KG1 (cell line): Measurements from ENCODE around the gene CFTR.
"Not testable (repeated sequence)": the region's sequence is repeated elsewhere in the genome, so short reads cannot be mapped to it uniquely, and the experiment has no call there.

Experiments used
- DNase-seq: peaks from one replicate; lab custom pipeline; 2025; lab: John Stamatoyannopoulos, UW

The CFTR gene

GRCh38 chr7:117495308-117495707 is 15.5 kb downstream of the CFTR start:
- no peak for DNase-seq

DNA sequence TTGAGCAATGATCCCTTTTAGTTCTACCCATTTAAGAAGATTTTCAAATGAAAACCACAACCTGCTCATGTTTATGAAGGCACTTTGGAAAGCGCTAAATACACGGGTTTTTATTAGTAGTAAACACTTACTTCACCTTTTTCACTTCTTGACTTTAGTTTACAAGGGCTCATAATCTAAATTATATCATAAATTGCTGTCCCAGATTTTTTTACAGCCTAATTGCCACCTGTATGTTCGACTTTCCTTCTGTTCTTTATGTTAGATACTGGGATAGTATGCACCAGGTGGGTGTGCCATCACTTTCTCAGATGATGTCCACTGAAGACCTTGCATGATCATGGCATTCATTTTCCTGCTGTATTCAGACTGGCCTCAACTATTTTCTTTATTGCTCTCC is 22.5 kb downstream of the CFTR start:
- DNase-seq = no peak

GRCh38 chr7:117505238-117505637 is 25.4 kb downstream of the CFTR start:
- no peak for DNase-seq

- DNase-seq = no peak
Measured at GRCh38 chr7:117508676-117509075, 28.9 kb downstream of the CFTR start.

DNA sequence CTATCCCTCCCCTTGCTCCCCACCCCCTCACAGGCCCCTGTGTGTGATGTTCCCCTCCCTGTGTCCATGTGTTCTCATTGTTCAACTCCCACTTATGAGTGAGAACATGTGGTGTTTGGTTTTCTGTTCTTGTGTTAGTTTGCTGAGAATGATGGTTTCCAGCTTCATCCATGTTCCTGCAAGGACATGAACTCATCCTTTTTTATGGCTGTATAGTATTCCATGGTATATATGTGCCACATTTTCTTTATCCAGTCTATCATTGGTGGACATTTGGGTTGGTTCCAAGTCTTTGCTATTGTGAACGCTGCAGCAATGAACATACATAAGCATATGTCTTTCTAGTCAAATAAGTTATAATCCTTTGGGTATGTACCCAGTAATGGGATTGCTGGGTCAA is 37.4 kb downstream of the CFTR start:
- not testable (repeated sequence) for DNase-seq

GRCh38 chr7:117530390-117530789 is 50.6 kb downstream of the CFTR start:
- DNase-seq = no peak

DNA sequence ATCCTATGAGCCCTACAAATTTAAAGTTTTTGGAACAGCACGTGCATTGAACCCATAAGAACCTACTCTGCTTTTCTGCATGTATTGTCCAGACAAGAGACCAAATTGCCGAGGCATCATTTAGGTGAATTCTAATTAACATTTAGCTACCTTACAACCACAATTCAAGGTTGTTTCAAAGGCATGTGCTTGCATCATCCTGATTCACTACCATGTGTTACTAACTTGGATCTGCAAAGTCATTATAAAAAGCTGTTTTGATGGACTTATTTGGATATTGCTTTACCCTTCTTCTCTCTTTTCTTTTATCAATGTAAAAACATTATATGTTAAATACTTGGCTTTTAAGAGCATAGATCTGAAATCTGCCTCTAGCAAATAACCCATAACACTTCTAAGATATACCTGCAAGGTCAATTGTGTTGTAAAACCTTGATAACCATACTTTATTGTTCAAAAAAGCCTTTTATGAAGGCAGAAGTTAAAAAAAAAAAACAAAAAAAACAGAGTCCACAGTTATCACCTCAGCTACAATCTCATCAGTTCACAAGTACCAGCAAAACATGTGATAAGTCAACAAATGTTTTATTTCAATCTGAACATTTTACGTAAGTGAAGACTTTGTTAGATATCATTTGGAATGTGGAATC is 51.9 kb downstream of the CFTR start:
- no peak for DNase-seq

GRCh38 chr7:117538053-117538452 is 58.2 kb downstream of the CFTR start:
- no peak for DNase-seq

DNA sequence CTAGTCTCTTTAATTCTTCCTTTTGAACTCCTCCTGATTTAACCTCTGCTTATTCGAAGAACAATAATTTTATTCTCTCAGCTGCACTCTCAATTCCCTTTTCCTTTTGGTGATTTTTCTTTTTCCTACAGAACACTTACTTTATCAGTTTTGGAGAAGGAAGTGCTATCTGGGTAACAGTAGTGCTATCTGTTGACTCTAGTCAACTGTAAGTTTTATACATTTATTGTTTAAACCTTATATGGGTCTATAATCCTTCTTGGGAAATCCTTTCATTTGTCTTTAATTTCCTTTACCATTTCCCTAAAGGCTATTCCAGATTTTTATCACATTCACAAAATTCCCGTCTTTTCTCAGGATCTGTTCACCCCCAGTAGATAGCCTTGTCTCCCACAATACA is 64.2 kb downstream of the CFTR start:
- DNase-seq = no peak

- DNase-seq = no peak
Measured at GRCh38 chr7:117548035-117548434, 68.2 kb downstream of the CFTR start.

GRCh38 chr7:117550625-117551024 is 70.8 kb downstream of the CFTR start:
- no peak for DNase-seq

DNA sequence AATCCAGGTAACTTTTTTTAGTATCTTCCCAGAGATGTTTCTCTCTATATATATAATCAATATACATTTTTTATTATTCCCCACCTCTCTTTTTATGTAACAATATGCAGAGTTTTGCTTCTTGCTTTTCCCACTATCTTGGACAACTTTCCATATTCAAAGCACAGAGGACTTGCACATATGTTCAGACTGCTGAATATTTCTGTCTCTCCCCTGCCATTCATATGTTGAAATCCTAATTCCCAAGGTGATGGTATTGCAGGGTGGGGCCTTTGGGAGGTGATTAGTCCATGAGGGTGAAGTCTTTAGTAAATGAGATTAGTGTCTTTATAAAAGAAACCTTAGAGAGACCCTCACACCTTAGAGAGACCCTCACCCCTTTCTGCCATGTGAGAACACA is 72.8 kb downstream of the CFTR start:
- DNase-seq = no peak

GRCh38 chr7:117555260-117555659 is 75.4 kb downstream of the CFTR start:
- DNase-seq = no peak

DNA sequence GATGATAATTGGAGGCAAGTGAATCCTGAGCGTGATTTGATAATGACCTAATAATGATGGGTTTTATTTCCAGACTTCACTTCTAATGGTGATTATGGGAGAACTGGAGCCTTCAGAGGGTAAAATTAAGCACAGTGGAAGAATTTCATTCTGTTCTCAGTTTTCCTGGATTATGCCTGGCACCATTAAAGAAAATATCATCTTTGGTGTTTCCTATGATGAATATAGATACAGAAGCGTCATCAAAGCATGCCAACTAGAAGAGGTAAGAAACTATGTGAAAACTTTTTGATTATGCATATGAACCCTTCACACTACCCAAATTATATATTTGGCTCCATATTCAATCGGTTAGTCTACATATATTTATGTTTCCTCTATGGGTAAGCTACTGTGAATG is 79.6 kb downstream of the CFTR start:
- DNase-seq = no peak

- DNase-seq = no peak
Measured at GRCh38 chr7:117560030-117560429, 80.2 kb downstream of the CFTR start.

DNA sequence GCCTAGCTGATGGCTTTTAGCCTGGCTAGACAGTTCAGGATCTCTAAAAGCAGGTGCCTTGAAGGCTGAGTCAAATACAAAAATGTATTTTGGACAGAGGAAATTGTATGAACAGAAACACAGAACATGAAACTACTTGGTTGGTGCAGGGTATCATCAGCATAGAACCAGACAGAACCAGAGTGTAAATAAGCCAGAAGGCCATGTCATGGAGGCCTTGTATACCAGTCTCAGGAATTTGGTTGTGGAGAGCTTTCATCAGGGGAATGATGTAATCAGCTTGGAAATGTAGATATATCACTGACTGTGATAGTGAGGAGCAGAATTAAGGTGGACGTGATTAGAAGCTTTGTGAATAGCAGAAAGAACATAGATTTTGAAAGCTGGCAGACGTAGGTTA is 82.9 kb downstream of the CFTR start:
- DNase-seq = no peak

- DNase-seq = no peak
Measured at GRCh38 chr7:117564080-117564479, 84.3 kb downstream of the CFTR start.

DNA sequence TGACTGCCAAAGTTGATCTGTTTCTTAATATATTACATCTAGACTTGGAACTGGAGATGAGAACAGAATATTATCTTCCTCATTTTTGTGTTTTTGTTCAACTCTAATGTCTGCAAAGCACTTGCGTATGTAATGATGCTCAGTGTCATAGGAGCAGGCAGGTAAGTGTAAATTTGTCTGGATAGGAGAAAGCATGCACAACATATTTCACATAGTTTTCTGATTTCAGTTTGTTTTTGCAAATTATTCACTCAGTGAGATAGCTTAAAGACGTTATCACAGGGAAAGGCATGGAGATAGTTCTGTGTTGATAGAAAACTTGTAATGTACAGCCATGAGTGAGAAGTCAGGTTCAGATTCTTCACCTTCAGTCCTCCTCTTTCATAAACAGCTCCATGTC is 84.8 kb downstream of the CFTR start:
- DNase-seq = no peak

- DNase-seq = no peak
Measured at GRCh38 chr7:117565226-117565625, 85.4 kb downstream of the CFTR start.

GRCh38 chr7:117567781-117568180 is 88.0 kb downstream of the CFTR start:
- DNase-seq = no peak

DNA sequence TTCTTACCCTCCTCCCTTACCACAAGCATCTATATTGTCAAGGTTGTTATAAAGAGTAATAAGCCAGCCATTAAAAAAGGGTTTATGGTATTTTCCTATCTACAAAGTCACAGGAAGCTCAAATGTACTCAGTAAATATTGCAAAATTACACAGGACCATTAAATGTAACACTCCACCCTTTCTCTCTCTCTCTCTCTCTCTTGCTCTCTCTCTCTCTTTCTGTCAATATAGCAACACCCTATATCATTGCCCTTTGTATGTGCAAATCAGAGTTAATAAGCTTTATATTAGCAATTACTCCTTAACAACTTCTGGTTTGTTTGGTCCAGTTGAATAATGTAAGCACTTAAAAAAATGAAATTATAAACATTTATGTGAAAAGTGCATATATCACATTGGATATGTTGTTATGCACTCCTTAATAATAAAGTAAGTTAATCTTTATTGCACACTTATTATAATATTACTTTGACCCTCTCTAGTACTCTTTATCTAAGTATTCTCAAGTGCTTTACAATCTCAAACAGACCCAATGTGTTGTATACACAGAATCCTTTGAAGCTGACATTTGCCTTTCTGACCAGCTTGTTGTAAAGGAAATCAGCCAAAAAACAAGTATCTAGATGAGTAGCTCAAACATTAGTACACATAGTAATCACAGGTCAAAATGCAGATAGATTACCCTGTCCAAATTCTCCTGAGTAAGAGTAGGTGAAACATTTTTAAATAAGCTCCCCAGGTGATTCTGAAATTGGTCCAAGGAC is 93.2 kb downstream of the CFTR start:
- no peak for DNase-seq

GRCh38 chr7:117581424-117581823 is 101.6 kb downstream of the CFTR start:
- DNase-seq = no peak

DNA sequence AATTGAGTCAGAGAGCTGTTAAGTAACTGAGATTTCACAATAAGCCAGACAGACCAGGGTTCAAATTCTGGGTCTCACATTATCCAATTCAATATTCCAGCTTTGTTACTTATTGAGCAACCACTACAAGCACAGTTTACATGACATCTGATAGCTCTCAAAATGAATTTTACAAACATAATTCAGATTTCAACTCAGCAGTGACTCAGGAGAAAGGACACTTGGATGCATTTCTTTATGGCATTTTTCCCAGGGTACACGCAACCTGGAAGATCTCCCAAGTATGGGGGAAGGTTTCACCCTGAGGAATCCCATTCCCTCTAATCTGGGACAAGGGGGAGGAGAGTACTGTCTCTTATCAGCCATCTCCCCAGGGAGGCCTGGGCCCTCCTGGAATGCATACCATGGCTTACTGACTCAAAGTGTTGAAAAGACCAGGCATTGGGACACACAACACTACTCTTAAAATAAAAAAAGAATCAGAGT is 102.4 kb downstream of the CFTR start:
- no peak for DNase-seq

GRCh38 chr7:117587931-117588330 is 108.1 kb downstream of the CFTR start:
- no peak for DNase-seq
